Mesenchymal stem cell (in vitro differentiated cells and primary cell): Measurements from ENCODE around the gene IFRD1.
"Not testable (repeated sequence)": the region's sequence is repeated elsewhere in the genome, so short reads cannot be mapped to it uniquely, and the experiment has no call there.

ENCODE experiments used
- DNase-seq: peaks from one replicate; pipeline ENCODE4 v3.0.0-alpha.2; 2013
- H2AFZ ChIP-seq: one replicate; pipeline ENCODE4 v1.6.1; 2013; ENCODE audit warnings: low read depth, mild to moderate bottlenecking, control low read depth, inconsistent platforms, low read length, moderate library complexity
- H2AK5ac ChIP-seq: 2 replicates; pipeline ENCODE4 v1.6.1; 2013; ENCODE audit warnings: low read length, moderate library complexity, mild to moderate bottlenecking, inconsistent platforms; ENCODE audit not compliant: severe bottlenecking
- H2BK120ac ChIP-seq: one replicate; pipeline ENCODE4 v1.6.1; 2013; ENCODE audit warnings: low read depth, mild to moderate bottlenecking, inconsistent platforms, low read length, moderate library complexity
- H2BK12ac ChIP-seq, 2 experiments: one replicate each; pipeline ENCODE4 v1.6.1; 2013; ENCODE audit warnings: inconsistent platforms in 2 of 2, low read length in 2 of 2, mild to moderate bottlenecking in 2 of 2, moderate library complexity in 2 of 2, control low read depth in 1 of 2
- H2BK15ac ChIP-seq: one replicate; pipeline ENCODE4 v1.6.1; 2013; ENCODE audit warnings: mild to moderate bottlenecking, low read depth, inconsistent platforms; ENCODE audit not compliant: poor library complexity, severe bottlenecking
- H2BK5ac ChIP-seq: 2 replicates; pipeline ENCODE4 v1.6.1; 2013; ENCODE audit warnings: low read depth, mild to moderate bottlenecking, low read length, control low read depth, inconsistent platforms; ENCODE audit not compliant: poor library complexity, severe bottlenecking
- H3K14ac ChIP-seq, 2 experiments: one replicate each; pipeline ENCODE4 v1.6.1; 2013; ENCODE audit warnings: inconsistent platforms in 2 of 2, low read length in 2 of 2, control low read depth in 1 of 2, mild to moderate bottlenecking in 1 of 2, moderate library complexity in 1 of 2
- H3K18ac ChIP-seq, 2 experiments: one replicate each; pipeline ENCODE4 v1.6.1; 2013; ENCODE audit warnings: inconsistent platforms in 2 of 2, low read length in 2 of 2, control low read depth in 1 of 2, low read depth in 1 of 2, mild to moderate bottlenecking in 1 of 2
- H3K23ac ChIP-seq, 2 experiments: one replicate each; pipeline ENCODE4 v1.6.1; 2013; ENCODE audit warnings: inconsistent platforms in 2 of 2, low read length in 2 of 2, mild to moderate bottlenecking in 2 of 2, moderate library complexity in 2 of 2, control low read depth in 1 of 2
- H3K27ac ChIP-seq: 2 replicates; pipeline ENCODE4 v1.5.1; 2013; ENCODE audit warnings: mild to moderate bottlenecking, moderate library complexity, low read length, control low read depth, inconsistent platforms; ENCODE audit not compliant: poor library complexity, severe bottlenecking
- H3K27me3 ChIP-seq, 2 experiments: 2 replicates each; pipeline versions ENCODE4 v1.6.1 to v1.7.0; 2013; ENCODE audit warnings: low read length in 2 of 2, mild to moderate bottlenecking in 2 of 2, moderate library complexity in 2 of 2, control low read depth in 1 of 2, inconsistent platforms in 1 of 2; ENCODE audit not compliant: control insufficient read depth in 1 of 2, insufficient read depth in 1 of 2
- H3K36me3 ChIP-seq, 2 experiments: 2 replicates each; pipeline versions ENCODE4 v1.6.1 to v1.7.0; 2013; ENCODE audit warnings: low read length in 2 of 2, control low read depth in 1 of 2, inconsistent platforms in 1 of 2, low read depth in 1 of 2, mild to moderate bottlenecking in 1 of 2; ENCODE audit not compliant: insufficient read depth in 2 of 2, control insufficient read depth in 1 of 2
- H3K4ac ChIP-seq, 2 experiments: one replicate each; pipeline ENCODE4 v1.6.1; 2013; ENCODE audit warnings: inconsistent platforms in 2 of 2, low read length in 2 of 2, mild to moderate bottlenecking in 2 of 2, moderate library complexity in 2 of 2, control low read depth in 1 of 2, low read depth in 1 of 2
- H3K4me1 ChIP-seq: 2 replicates; pipeline ENCODE4 v1.6.1; 2013; ENCODE audit warnings: low read depth, low read length, control low read depth; ENCODE audit not compliant: control insufficient read depth, insufficient read depth
- H3K4me2 ChIP-seq: 2 replicates; pipeline ENCODE4 v1.6.1; 2013; ENCODE audit warnings: low read length, mild to moderate bottlenecking, inconsistent platforms; ENCODE audit not compliant: poor library complexity, severe bottlenecking
- H3K4me3 ChIP-seq, 2 experiments: 2 replicates each; pipeline versions ENCODE4 v1.5.1 to v1.7.0; 2013; ENCODE audit warnings: low read length in 2 of 2, mild to moderate bottlenecking in 2 of 2, control low read depth in 1 of 2, low read depth in 1 of 2; ENCODE audit not compliant: insufficient read depth in 1 of 2
- H3K79me1 ChIP-seq: replicated peaks from 2 replicates; pipeline ENCODE4 v1.6.1; 2013; ENCODE audit warnings: mild to moderate bottlenecking, control low read depth, low read length, inconsistent platforms; ENCODE audit not compliant: poor library complexity, severe bottlenecking
- H3K9ac ChIP-seq: 2 replicates; pipeline ENCODE4 v1.7.0; 2013; ENCODE audit warnings: mild to moderate bottlenecking, low read length, moderate library complexity
- H3K9me3 ChIP-seq: 2 replicates; pipeline ENCODE4 v1.7.0; 2013; ENCODE audit warnings: mild to moderate bottlenecking, low read length; ENCODE audit not compliant: control insufficient read depth
- H4K8ac ChIP-seq: one replicate; pipeline ENCODE4 v1.6.1; 2013; ENCODE audit warnings: inconsistent platforms, mild to moderate bottlenecking, low read length, moderate library complexity
- H4K91ac ChIP-seq: one replicate; pipeline ENCODE4 v1.6.1; 2013; ENCODE audit warnings: mild to moderate bottlenecking, low read length, inconsistent platforms
- WGBS: methylation state at CpG from one replicate; pipeline ENCODE4 v1.1.7; 2013; ENCODE audit warnings: mixed read lengths; 5-methylcytosine and 5-hydroxymethylcytosine counted together

Gene IFRD1

DNA sequence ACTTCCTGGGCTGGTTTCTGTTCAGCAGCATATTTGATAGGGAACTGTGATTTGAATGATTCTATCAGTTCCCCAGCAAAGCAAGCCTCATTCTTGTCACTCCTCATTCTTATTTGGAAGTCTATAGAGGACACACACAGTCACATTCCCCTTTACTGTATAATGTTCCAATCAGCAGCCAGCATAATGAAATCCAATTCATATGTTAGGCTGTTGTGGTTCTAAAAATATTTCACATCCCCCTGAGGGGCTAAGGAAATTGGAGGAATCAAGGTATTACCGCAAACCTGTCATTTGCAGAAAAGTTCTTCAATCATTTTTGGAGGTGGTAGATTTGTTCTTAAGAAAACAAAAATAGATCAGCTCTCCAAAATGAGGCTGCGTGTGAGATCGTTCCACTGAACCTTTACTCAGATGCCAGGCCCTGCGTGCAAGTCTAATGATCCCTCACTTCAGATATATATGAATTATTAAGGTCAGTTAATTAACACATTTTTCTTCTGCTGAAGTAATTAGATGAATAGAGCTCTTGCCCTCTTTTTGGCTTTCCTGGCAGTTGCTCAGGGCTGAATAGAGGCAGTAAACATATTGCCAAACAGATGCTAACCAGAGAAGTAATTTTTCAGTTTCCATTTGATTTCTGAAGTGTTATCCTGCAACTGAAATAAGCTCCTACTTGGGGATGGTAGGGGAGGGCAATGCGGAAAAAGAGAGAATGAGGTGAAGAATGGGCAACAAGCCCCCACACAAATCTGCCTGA lies 62.4 kb downstream of the IFRD1 start:
- Histone ChIP-seq H3K79me1 (no peaks in the 10 kb centered on the region), H2AK5ac (no peak overlapping the region), H3K14ac (no peak overlapping the region), H3K27ac (no peak overlapping the region), H3K4me3 (no peak overlapping the region), H3K36me3 (no peaks in the 10 kb centered on the region), H3K9me3 (no peaks in the 10 kb centered on the region), H3K23ac (no peak overlapping the region), H3K18ac (no peak overlapping the region), H3K4ac (no peak overlapping the region), H3K4me1 (peaks cover 8% of the 10 kb centered on the region), H4K8ac (no peak overlapping the region), H3K4me2 (no peak overlapping the region), H2BK120ac (no peak overlapping the region), H2AFZ (no peak overlapping the region), H2BK5ac (no peak overlapping the region), H3K9ac (no peak overlapping the region), H2BK12ac (no peak overlapping the region), H3K27me3 (peaks cover 10 to 11% of the 10 kb centered on the region in 2 experiments), H4K91ac (no peak overlapping the region), H2BK15ac (no peak overlapping the region)
- DNase-seq: no peak
- 91% methylated on average over 2 of the region's 5 CpGs for WGBS

DNA sequence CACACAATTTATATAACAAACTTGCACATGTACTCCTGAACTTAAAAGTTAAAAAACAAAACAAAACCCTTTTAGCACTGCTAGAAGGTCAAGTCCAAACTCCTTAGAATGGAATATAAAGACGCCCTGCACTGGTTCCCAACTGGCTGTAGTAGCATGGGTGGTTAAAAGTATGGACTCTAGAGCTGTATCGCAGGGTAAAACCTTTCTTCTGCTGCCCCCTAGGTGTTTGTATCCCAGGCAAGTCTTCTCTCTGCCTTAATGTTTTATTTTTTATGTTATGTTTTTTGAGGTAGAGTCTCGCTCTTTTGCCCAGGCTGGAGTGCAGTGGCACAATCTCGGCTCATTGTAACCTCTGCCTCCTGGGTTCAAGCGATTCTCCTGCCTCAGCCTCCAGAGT lies 65.7 kb downstream of the IFRD1 start:
- no peak overlapping the region for H3K4me3 ChIP-seq
- H3K14ac ChIP-seq: no peak overlapping the region
- no peak overlapping the region for H2AFZ ChIP-seq
- H4K8ac ChIP-seq: no peak overlapping the region
- H3K23ac ChIP-seq: no peak overlapping the region
- H2BK120ac ChIP-seq: no peak overlapping the region
- H4K91ac ChIP-seq: no peak overlapping the region
- no peaks in the 10 kb centered on the region for H3K36me3 ChIP-seq
- H3K18ac ChIP-seq: no peak overlapping the region
- no peaks in the 10 kb centered on the region for H3K9me3 ChIP-seq
- H3K9ac ChIP-seq: no peak overlapping the region
- H3K4ac ChIP-seq: no peak overlapping the region
- 94% methylated on average over 4 of the region's 5 CpGs for WGBS
- H2BK15ac ChIP-seq: no peak overlapping the region
- H3K4me2 ChIP-seq: no peak overlapping the region
- no peak overlapping the region for H2BK12ac ChIP-seq
- H3K79me1 ChIP-seq: no peaks in the 10 kb centered on the region
- H3K27ac ChIP-seq: no peak overlapping the region
- H2BK5ac ChIP-seq: no peak overlapping the region
- no peak overlapping the region for H2AK5ac ChIP-seq
- peaks cover 16 to 21% of the 10 kb centered on the region in 2 experiments for H3K27me3 ChIP-seq
- no peaks in the 10 kb centered on the region for H3K4me1 ChIP-seq
- no peak for DNase-seq

DNA sequence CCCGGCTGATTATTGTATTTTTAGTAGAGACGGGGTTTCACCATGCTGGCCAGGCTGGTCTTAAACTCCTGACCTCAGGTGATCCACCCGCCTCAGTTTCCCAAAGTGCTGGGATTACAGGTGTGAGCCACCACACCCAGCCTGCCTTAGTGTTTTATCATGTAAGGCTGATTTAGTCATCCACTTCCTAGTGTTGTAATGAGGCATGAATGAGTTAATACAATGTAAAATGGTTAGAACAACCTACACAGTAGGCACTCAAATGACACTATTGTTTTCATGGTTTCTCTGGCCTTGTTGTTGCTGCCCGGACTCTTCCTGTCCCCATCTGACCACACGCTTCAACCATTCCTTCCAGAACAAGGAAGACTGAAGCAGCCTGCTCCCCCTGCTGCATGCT lies 66.2 kb downstream of the IFRD1 start:
- H3K79me1 ChIP-seq, H3K9ac ChIP-seq, DNase-seq, H3K4me2 ChIP-seq, H3K36me3 ChIP-seq, H3K18ac ChIP-seq, H3K9me3 ChIP-seq, H2BK15ac ChIP-seq, H3K4me1 ChIP-seq, H2BK120ac ChIP-seq, H3K4ac ChIP-seq, H3K4me3 ChIP-seq, H4K8ac ChIP-seq, H2BK12ac ChIP-seq, H4K91ac ChIP-seq, H3K23ac ChIP-seq, H2AK5ac ChIP-seq, H2AFZ ChIP-seq, H2BK5ac ChIP-seq, H3K14ac ChIP-seq, H3K27ac ChIP-seq: not testable (repeated sequence)
- WGBS: 94% methylated on average over 5 of the region's 5 CpGs
- peaks cover 16 to 21% of the 10 kb centered on the region in 2 experiments for H3K27me3 ChIP-seq

DNA sequence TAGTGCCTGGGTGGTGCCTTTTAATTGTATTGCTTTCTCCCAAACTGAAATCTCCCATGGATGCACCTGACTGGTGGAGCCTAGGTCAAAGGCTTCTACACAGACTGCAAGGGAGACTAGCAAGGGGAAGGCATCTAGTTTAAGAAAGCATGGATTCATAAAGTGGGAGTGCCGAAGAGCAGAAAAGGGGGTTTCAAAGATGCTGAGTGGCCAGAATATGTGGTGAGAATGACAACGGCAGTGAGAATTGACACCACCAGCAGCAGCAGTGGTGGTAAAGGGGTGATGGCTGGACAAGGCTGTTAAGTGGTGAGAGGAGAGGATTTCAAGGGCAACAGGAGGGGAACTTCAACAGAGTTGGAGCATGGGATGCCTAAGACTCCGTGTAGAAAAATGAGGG lies 67.2 kb downstream of the IFRD1 start:
- H3K27me3 ChIP-seq: peaks cover 16 to 21% of the 10 kb centered on the region in 2 experiments
- H3K9ac ChIP-seq: no peak overlapping the region
- no peak overlapping the region for H2BK12ac ChIP-seq
- WGBS: 85% methylated on average over 2 of the region's 3 CpGs
- H3K36me3 ChIP-seq: no peaks in the 10 kb centered on the region
- no peak overlapping the region for H2BK15ac ChIP-seq
- no peak overlapping the region for H2AK5ac ChIP-seq
- H4K8ac ChIP-seq: no peak overlapping the region
- H3K18ac ChIP-seq: no peak overlapping the region
- H3K4me3 ChIP-seq: no peak overlapping the region
- H4K91ac ChIP-seq: no peak overlapping the region
- no peak overlapping the region for H3K4ac ChIP-seq
- no peak overlapping the region for H2BK120ac ChIP-seq
- no peaks in the 10 kb centered on the region for H3K4me1 ChIP-seq
- H3K14ac ChIP-seq: no peak overlapping the region
- H3K9me3 ChIP-seq: no peaks in the 10 kb centered on the region
- no peak overlapping the region for H3K27ac ChIP-seq
- no peaks in the 10 kb centered on the region for H3K79me1 ChIP-seq
- no peak for DNase-seq
- no peak overlapping the region for H3K4me2 ChIP-seq
- H2BK5ac ChIP-seq: no peak overlapping the region
- no peak overlapping the region for H3K23ac ChIP-seq
- no peak overlapping the region for H2AFZ ChIP-seq
